Measurements from ENCODE around the gene EHBP1. TPM values are rescaled to one million over a fixed set of nuclear protein-coding genes. Genes with fewer than 3 reads are reported as not detected.

EHBP1 gene
- total and polyA plus RNA-seq, 2 donors (not counting 1 experiment from before 2014, with no cell fraction given) = 129 to 191 TPM

DNA sequence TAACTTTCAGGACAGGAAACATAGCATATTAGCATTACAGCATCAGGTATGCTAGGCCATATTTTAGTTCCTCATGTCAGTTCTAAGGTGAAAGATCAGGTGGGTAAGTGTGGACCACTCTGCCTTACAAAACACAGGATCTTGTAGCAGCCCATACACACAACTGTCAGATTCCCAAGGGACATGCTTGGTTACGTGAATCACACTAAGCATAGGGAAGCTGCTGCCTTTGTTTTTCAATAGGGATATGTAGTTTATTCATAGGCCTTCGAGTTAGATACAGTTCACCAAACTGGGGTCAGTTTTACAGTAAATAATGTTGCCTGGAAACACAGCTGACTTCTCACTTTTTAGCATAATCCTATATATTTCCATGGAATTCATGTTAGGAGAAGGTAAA lies 229.0 kb downstream of the EHBP1 start:
- Histone ChIP-seq H3K36me3 (ENCODE audit: control insufficient read depth, insufficient read depth, low read length) (no peaks in the 10 kb centered on the region), H3K79me2 (ENCODE audit: control insufficient read depth, insufficient read depth, low read length) (no peaks in the 10 kb centered on the region), H3K27ac (ENCODE audit: insufficient read depth, low read length) (no peak overlapping the region), H3K9ac (ENCODE audit: insufficient read depth, low read length) (no peak overlapping the region), H2AFZ (ENCODE audit: low read length) (no peak overlapping the region), H3K27me3 (ENCODE audit: control insufficient read depth, insufficient read depth, low read length) (no peaks in the 10 kb centered on the region), H3K4me2 (ENCODE audit: extremely low read depth, insufficient read depth, low read length) (no peak overlapping the region), H4K20me1 (ENCODE audit: control insufficient read depth, extremely low read depth, insufficient read depth, low read length) (no peaks in the 10 kb centered on the region), H3K4me3 (replicated peaks in 1 of 4; ENCODE audit: control extremely low read depth in 1 of 4, insufficient read depth in 1 of 4, low read depth in 3 of 4, low read length in 4 of 4) (no peak overlapping the region), H3K9me3 (ENCODE audit: control insufficient read depth, insufficient read depth, low read depth, low read length) (no peaks in the 10 kb centered on the region), H3K4me1 (ENCODE audit: control insufficient read depth, extremely low read depth, insufficient read depth, low read length) (no peaks in the 10 kb centered on the region)
- TF ChIP-seq, protein P1, sequence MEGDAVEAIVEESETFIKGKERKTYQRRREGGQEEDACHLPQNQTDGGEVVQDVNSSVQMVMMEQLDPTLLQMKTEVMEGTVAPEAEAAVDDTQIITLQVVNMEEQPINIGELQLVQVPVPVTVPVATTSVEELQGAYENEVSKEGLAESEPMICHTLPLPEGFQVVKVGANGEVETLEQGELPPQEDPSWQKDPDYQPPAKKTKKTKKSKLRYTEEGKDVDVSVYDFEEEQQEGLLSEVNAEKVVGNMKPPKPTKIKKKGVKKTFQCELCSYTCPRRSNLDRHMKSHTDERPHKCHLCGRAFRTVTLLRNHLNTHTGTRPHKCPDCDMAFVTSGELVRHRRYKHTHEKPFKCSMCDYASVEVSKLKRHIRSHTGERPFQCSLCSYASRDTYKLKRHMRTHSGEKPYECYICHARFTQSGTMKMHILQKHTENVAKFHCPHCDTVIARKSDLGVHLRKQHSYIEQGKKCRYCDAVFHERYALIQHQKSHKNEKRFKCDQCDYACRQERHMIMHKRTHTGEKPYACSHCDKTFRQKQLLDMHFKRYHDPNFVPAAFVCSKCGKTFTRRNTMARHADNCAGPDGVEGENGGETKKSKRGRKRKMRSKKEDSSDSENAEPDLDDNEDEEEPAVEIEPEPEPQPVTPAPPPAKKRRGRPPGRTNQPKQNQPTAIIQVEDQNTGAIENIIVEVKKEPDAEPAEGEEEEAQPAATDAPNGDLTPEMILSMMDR (conservative IDR thresholded peaks at IDR 0.05 in 1 of 2, IDR thresholded peaks at IDR 0.05 in 1 of 2; ENCODE audit: low read depth in 1 of 2, low read length in 2 of 2) = no peak
- TF ChIP-seq EZH2 (IDR thresholded peaks at IDR 0.05; ENCODE audit: low read length, missing control alignments) = no peak
- DNase-seq (ENCODE audit: low read depth in 2 of 2) = no peak

- DNase-seq (ENCODE audit: low read depth in 2 of 2) = peak in 1 of 2 donors; percentile 81
- no peak overlapping the region for H3K4me3 ChIP-seq (replicated peaks in 1 of 4; ENCODE audit: control extremely low read depth in 1 of 4, insufficient read depth in 1 of 4, low read depth in 3 of 4, low read length in 4 of 4)
- no peaks in the 10 kb centered on the region for H3K27me3 ChIP-seq (ENCODE audit: control insufficient read depth, insufficient read depth, low read length)
- H3K36me3 ChIP-seq (ENCODE audit: control insufficient read depth, insufficient read depth, low read length) = no peaks in the 10 kb centered on the region
- H3K9me3 ChIP-seq (ENCODE audit: control insufficient read depth, insufficient read depth, low read depth, low read length) = no peaks in the 10 kb centered on the region
- peaks cover 3% of the 10 kb centered on the region for H3K4me1 ChIP-seq (ENCODE audit: control insufficient read depth, extremely low read depth, insufficient read depth, low read length)
- H3K27ac ChIP-seq (ENCODE audit: insufficient read depth, low read length) = no peak overlapping the region
- no peaks in the 10 kb centered on the region for H3K79me2 ChIP-seq (ENCODE audit: control insufficient read depth, insufficient read depth, low read length)
- TF ChIP-seq, protein P1 (conservative IDR thresholded peaks at IDR 0.05 in 1 of 2, IDR thresholded peaks at IDR 0.05 in 1 of 2; ENCODE audit: low read depth in 1 of 2, low read length in 2 of 2) = no peak
- no peak for TF ChIP-seq EZH2 (IDR thresholded peaks at IDR 0.05; ENCODE audit: low read length, missing control alignments)
- H3K4me2 ChIP-seq (ENCODE audit: extremely low read depth, insufficient read depth, low read length) = no peak overlapping the region
- no peak overlapping the region for H3K9ac ChIP-seq (ENCODE audit: insufficient read depth, low read length)
- H4K20me1 ChIP-seq (ENCODE audit: control insufficient read depth, extremely low read depth, insufficient read depth, low read length) = no peaks in the 10 kb centered on the region
- no peak overlapping the region for H2AFZ ChIP-seq (ENCODE audit: low read length)
These were observed 232.6 kb downstream of the EHBP1 start for GRCh38 chr2:62938126-62938525.

DNA sequence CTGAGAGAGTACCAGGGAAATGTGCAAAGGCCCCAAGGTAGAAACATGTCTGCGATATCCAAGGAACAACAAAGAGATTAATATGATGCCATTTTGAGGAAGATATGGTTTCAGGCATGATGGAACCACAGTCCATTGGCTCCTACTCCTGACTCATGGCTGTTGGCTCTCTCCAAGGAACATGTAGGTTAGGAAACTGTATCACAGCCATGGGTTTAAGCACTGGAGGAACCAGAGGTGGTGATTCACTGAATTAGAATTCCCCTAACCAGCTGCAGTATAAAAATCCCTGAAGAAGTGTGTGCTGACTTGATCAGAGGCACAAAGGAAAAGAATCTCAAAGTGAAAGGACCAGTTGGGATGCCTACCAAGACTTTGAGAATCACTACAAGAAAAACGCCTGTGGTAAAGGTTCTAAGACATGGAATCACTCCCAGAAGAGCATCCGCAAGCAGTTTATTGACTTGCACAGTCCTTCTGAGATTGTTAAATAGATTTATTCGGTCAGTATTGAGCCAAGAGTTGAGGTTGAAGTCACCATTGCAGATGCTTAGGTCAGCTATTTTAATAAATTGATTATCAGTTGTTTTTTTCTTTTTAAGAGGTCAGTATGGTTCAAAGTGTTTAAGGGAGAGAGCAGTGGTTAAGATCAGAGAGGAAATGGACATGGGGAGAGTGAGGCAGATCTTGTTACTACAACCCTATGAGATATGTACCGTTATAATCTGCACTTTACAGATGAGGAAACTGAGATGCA lies 234.4 kb downstream of the EHBP1 start:
- peak; percentile 71 to 96 for DNase-seq (ENCODE audit: low read depth in 2 of 2)
- H3K27me3 ChIP-seq (ENCODE audit: control insufficient read depth, insufficient read depth, low read length) = no peaks in the 10 kb centered on the region
- H3K9ac ChIP-seq (ENCODE audit: insufficient read depth, low read length) = no peak overlapping the region
- H3K4me3 ChIP-seq (replicated peaks in 1 of 4; ENCODE audit: control extremely low read depth in 1 of 4, insufficient read depth in 1 of 4, low read depth in 3 of 4, low read length in 4 of 4) = no peak overlapping the region
- H3K36me3 ChIP-seq (ENCODE audit: control insufficient read depth, insufficient read depth, low read length) = no peaks in the 10 kb centered on the region
- no peak overlapping the region for H2AFZ ChIP-seq (ENCODE audit: low read length)
- H3K27ac ChIP-seq (ENCODE audit: insufficient read depth, low read length) = peak overlapping the region; percentile 10
- no peaks in the 10 kb centered on the region for H4K20me1 ChIP-seq (ENCODE audit: control insufficient read depth, extremely low read depth, insufficient read depth, low read length)
- H3K9me3 ChIP-seq (ENCODE audit: control insufficient read depth, insufficient read depth, low read depth, low read length) = no peaks in the 10 kb centered on the region
- peak overlapping the region; percentile 54 for H3K4me2 ChIP-seq (ENCODE audit: extremely low read depth, insufficient read depth, low read length)
- TF ChIP-seq, protein P1 (conservative IDR thresholded peaks at IDR 0.05 in 1 of 2, IDR thresholded peaks at IDR 0.05 in 1 of 2; ENCODE audit: low read depth in 1 of 2, low read length in 2 of 2) = no peak
- TF ChIP-seq EZH2 (IDR thresholded peaks at IDR 0.05; ENCODE audit: low read length, missing control alignments) = no peak
- no peaks in the 10 kb centered on the region for H3K79me2 ChIP-seq (ENCODE audit: control insufficient read depth, insufficient read depth, low read length)
- H3K4me1 ChIP-seq (ENCODE audit: control insufficient read depth, extremely low read depth, insufficient read depth, low read length) = peaks cover 3% of the 10 kb centered on the region

Measured in fibroblast of lung (primary cell).